ENCODE results near the gene REPIN1. TPM values are rescaled to one million over a fixed set of nuclear protein-coding genes. Genes with fewer than 3 reads are reported as not detected.

The REPIN1 gene
- total and polyA plus RNA-seq, 9 of the 15 experiments (the other 6 are each of a cell fraction or from before 2014, with no cell fraction given): 8.1 to 283 (median 94.3) TPM

- TF ChIP-seq MAZ (CRISPR knock-in tag; conservative IDR thresholded peaks at IDR 0.05 in 1 of 2, IDR thresholded peaks at IDR 0.05 in 1 of 2): no peak
- no peak for TF ChIP-seq ZNF445 (CRISPR knock-in tag; IDR thresholded peaks at IDR 0.05; ENCODE audit: low read depth)
- no peak for TF ChIP-seq PCBP2 (IDR thresholded peaks at IDR 0.05; ENCODE audit: low read depth, low read length, poor library complexity, severe bottlenecking)
- TF ChIP-seq RBM25 (IDR thresholded peaks at IDR 0.05; ENCODE audit: low read depth, low read length, severe bottlenecking): no peak
- no peak for TF ChIP-seq GTF2F1 (IDR thresholded peaks at IDR 0.05; ENCODE audit: low read depth, low read length)
- no peak for TF ChIP-seq ZNF586 (CRISPR knock-in tag; conservative IDR thresholded peaks at IDR 0.05)
- no peak for TF ChIP-seq ZNF407 (IDR thresholded peaks at IDR 0.05; ENCODE audit: low read depth)
- TF ChIP-seq KLF10 (CRISPR knock-in tag; IDR thresholded peaks at IDR 0.05): no peak
- TF ChIP-seq TCF7L2 (IDR thresholded peaks at IDR 0.05; ENCODE audit: low read depth, low read length): no peak
- TF ChIP-seq PHB (CRISPR knock-in tag; IDR thresholded peaks at IDR 0.05): no peak
- TF ChIP-seq ZFPM2 (CRISPR knock-in tag; IDR thresholded peaks at IDR 0.05): no peak
- TF ChIP-seq, protein P1, sequence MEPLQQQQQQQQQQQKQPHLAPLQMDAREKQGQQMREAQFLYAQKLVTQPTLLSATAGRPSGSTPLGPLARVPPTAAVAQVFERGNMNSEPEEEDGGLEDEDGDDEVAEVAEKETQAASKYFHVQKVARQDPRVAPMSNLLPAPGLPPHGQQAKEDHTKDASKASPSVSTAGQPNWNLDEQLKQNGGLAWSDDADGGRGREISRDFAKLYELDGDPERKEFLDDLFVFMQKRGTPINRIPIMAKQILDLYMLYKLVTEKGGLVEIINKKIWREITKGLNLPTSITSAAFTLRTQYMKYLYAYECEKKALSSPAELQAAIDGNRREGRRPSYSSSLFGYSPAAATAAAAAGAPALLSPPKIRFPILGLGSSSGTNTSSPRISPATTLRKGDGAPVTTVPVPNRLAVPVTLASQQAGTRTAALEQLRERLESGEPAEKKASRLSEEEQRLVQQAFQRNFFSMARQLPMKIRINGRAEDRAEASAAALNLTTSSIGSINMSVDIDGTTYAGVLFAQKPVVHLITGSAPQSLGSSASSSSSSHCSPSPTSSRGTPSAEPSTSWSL (CRISPR knock-in tag; IDR thresholded peaks at IDR 0.05; ENCODE audit: borderline replicate concordance): no peak
- TF ChIP-seq BCOR (IDR thresholded peaks at IDR 0.05): no peak
- TF ChIP-seq GTF2B (IDR thresholded peaks at IDR 0.05; ENCODE audit: extremely low read depth, insufficient read length): no peak
- no peak for TF ChIP-seq NFIX (CRISPR knock-in tag; IDR thresholded peaks at IDR 0.05; ENCODE audit: low read depth)
- TF ChIP-seq, protein P2, sequence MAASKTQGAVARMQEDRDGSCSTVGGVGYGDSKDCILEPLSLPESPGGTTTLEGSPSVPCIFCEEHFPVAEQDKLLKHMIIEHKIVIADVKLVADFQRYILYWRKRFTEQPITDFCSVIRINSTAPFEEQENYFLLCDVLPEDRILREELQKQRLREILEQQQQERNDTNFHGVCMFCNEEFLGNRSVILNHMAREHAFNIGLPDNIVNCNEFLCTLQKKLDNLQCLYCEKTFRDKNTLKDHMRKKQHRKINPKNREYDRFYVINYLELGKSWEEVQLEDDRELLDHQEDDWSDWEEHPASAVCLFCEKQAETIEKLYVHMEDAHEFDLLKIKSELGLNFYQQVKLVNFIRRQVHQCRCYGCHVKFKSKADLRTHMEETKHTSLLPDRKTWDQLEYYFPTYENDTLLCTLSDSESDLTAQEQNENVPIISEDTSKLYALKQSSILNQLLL (CRISPR knock-in tag; IDR thresholded peaks at IDR 0.05; ENCODE audit: borderline replicate concordance): no peak
- no peak for TF ChIP-seq ZNF696 (CRISPR knock-in tag; conservative IDR thresholded peaks at IDR 0.05)
Observed at GRCh38 chr7:150404172-150404804, 35.7 kb downstream of the REPIN1 start (continued).

All from K562 (cell line).